Bronchial epithelial cell (primary cell): Measurements from ENCODE around the gene KRT7. TPM values are rescaled to one million over a fixed set of nuclear protein-coding genes. Genes with fewer than 3 reads are reported as not detected.

ENCODE experiments used
- DNase-seq: peaks from one replicate; pipeline ENCODE4 v3.0.0-alpha.2; 2010; ENCODE audit warnings: low read depth
- FAIRE-seq: peaks from 2 replicates; lab custom pipeline; 2011; peaks lifted over from hg19 to GRCh38; lab: Jason Lieb, UNC
- H3K27me3 ChIP-seq: 2 replicates; pipeline ENCODE4 v1.5.1; 2011; ENCODE audit warnings: low read length; ENCODE audit not compliant: control insufficient read depth, insufficient read depth
- H3K36me3 ChIP-seq: 2 replicates; pipeline ENCODE4 v1.5.1; 2011; ENCODE audit warnings: low read length; ENCODE audit not compliant: control insufficient read depth, insufficient read depth
- H3K4me3 ChIP-seq: 2 replicates; pipeline ENCODE4 v1.5.1; 2011; ENCODE audit warnings: mild to moderate bottlenecking, low read depth, low read length, control low read depth
- CTCF ChIP-seq: IDR thresholded peaks from 2 replicates; pipeline ENCODE4 v1.5.1; 2011; ENCODE audit warnings: mild to moderate bottlenecking, moderate library complexity, low read length, control low read depth, inconsistent platforms; ENCODE audit not compliant: insufficient read depth, severe bottlenecking
- total RNA-seq: library from RNA; depleted of rRNA; stranded (reverse); fragments of >200 nt; gene quantifications from 2 replicates; pipeline ENCODE4 v1.2.1, GENCODE V29; 2014

Gene KRT7
- total RNA-seq, 1 donor from 2014 or later, result 895 TPM

GRCh38 chr12:52231305-52232202, 1.5 kb upstream of the KRT7 start:
- DNase-seq (peak; percentile 40), FAIRE-seq (peak; percentile 55)
- Histone ChIP-seq H3K27me3 (no peaks in the 10 kb centered on the region), H3K36me3 (peaks cover 4% of the 10 kb centered on the region), H3K4me3 (no peak overlapping the region)
- TF ChIP-seq CTCF, result no peak

- H3K4me3 ChIP-seq, result peak overlapping the region; percentile 47
- H3K36me3 ChIP-seq, result peaks cover 4% of the 10 kb centered on the region
- no peak for TF ChIP-seq CTCF
- no peak for DNase-seq
- H3K27me3 ChIP-seq, result no peaks in the 10 kb centered on the region
- no peak for FAIRE-seq
Observed at GRCh38 chr12:52232203-52232673, 805 bp upstream of the KRT7 start.

GRCh38 chr12:52233462-52234207, 592 bp downstream of the KRT7 start:
- Histone ChIP-seq H3K4me3 (peak overlapping the region; percentile 47), H3K27me3 (no peaks in the 10 kb centered on the region), H3K36me3 (peaks cover 4% of the 10 kb centered on the region)
- FAIRE-seq, result no peak
- TF ChIP-seq CTCF, result no peak
- DNase-seq, result no peak

GRCh38 chr12:52234223-52234810, 1.3 kb downstream of the KRT7 start:
- peaks cover 4% of the 10 kb centered on the region for H3K36me3 ChIP-seq
- peak; percentile 18 for FAIRE-seq
- DNase-seq, result no peak
- H3K4me3 ChIP-seq, result peak overlapping the region; percentile 47
- no peaks in the 10 kb centered on the region for H3K27me3 ChIP-seq
- TF ChIP-seq CTCF, result no peak

- Histone ChIP-seq H3K27me3 (no peaks in the 10 kb centered on the region), H3K4me3 (no peak overlapping the region), H3K36me3 (peaks cover 6% of the 10 kb centered on the region)
- no peak for TF ChIP-seq CTCF
- FAIRE-seq (no peak), DNase-seq (no peak)
Observed at GRCh38 chr12:52235001-52235764, 2.1 kb downstream of the KRT7 start.
